GM12878 (cell line): ENCODE data around the gene DPH6. TPM values are rescaled to one million over a fixed set of nuclear protein-coding genes. Genes with fewer than 3 reads are reported as not detected.

Experiments used
- ATAC-seq: fragments of 200-7000 bp; cut with Tn5 transposase; 3 replicates; pipeline ENCODE4 v1.9.1; 2020; ENCODE audit warnings: mild to moderate bottlenecking, moderate library complexity
- BruUV-seq: library from RNA; stranded (reverse); fragments of 400-500 nt; replicated peaks from 2 replicates; lab custom pipeline; 2021; lab: Mats Ljungman, UMichigan
- CTCF ChIA-PET: fragments of 300-600 bp; sonication (Branson Sonifier 250); formaldehyde crosslinking; extraction: SDS; loops from one replicate; lab custom pipeline; 2021; ENCODE audit warnings: inconsistent platforms; lab: Yijun Ruan, JAX
- POLR2A ChIA-PET: fragments of 350-600 bp; formaldehyde crosslinking; extraction: SDS; loops from one replicate; lab custom pipeline; 2021; ENCODE audit warnings: inconsistent platforms; lab: Charles Lee
- RAD21 ChIA-PET: fragments of 300-600 bp; sonication (Branson Sonifier 250); formaldehyde crosslinking; loops from one replicate; lab custom pipeline; 2023; ENCODE audit warnings: antibody characterized with exemption; ENCODE audit not compliant: unreplicated experiment; lab: Charles Lee
- SMC1A ChIA-PET: fragments of 300-600 bp; sonication (Branson Sonifier 250); formaldehyde crosslinking; loops from one replicate; lab custom pipeline; 2023; ENCODE audit not compliant: unreplicated experiment, uncharacterized antibody; lab: Charles Lee
- DNase-seq: peaks from one replicate; pipeline ENCODE4 v3.0.0-alpha.2; 2011; ENCODE audit warnings: low read depth, low spot score
- FAIRE-seq: peaks from 3 replicates; lab custom pipeline; 2011; peaks lifted over from hg19 to GRCh38; lab: Jason Lieb, UNC
- H2AFZ ChIP-seq: 2 replicates; pipeline ENCODE4 v1.6.0; 2011; ENCODE audit warnings: low read depth, low read length, control low read depth; ENCODE audit not compliant: control insufficient read depth
- H3K27ac ChIP-seq: 2 replicates; pipeline ENCODE4 v1.5.1; 2011; ENCODE audit warnings: control low read depth; ENCODE audit not compliant: control insufficient read depth, insufficient read depth
- H3K27me3 ChIP-seq, 2 experiments: replicated peaks in 1 of 2; 2 replicates each; pipeline versions ENCODE4 v1.6.0 to v1.6.1; 2011; ENCODE audit warnings: low read length in 1 of 2; ENCODE audit not compliant: control insufficient read depth in 2 of 2, insufficient read depth in 2 of 2
- H3K36me3 ChIP-seq, 2 experiments: 2 replicates each; pipeline ENCODE4 v1.5.1; 2011; ENCODE audit warnings: low read length in 1 of 2; ENCODE audit not compliant: control insufficient read depth in 2 of 2, insufficient read depth in 2 of 2
- H3K4me1 ChIP-seq: 2 replicates; pipeline ENCODE4 v1.6.1; 2011; ENCODE audit warnings: mild to moderate bottlenecking, low read length, moderate library complexity, mixed read lengths; ENCODE audit not compliant: control insufficient read depth, insufficient read depth
- H3K4me2 ChIP-seq: 2 replicates; pipeline ENCODE4 v1.6.0; 2011; ENCODE audit warnings: control low read depth; ENCODE audit not compliant: control insufficient read depth, insufficient read depth
- H3K4me3 ChIP-seq: fragments of 200-600 bp; sonication (generic); 2 replicates; pipeline ENCODE4 v1.5.1; 2016
- H3K79me2 ChIP-seq: 2 replicates; pipeline ENCODE4 v1.6.0; 2011; ENCODE audit warnings: low read length; ENCODE audit not compliant: control insufficient read depth, insufficient read depth
- H3K9ac ChIP-seq: 2 replicates; pipeline ENCODE4 v1.8.0; 2011; ENCODE audit warnings: low read length, control low read depth, mixed read lengths; ENCODE audit not compliant: control insufficient read depth, insufficient read depth
- H3K9me3 ChIP-seq: replicated peaks from 3 replicates; pipeline ENCODE4 v1.5.1; 2011; ENCODE audit warnings: mild to moderate bottlenecking, low read length; ENCODE audit not compliant: control insufficient read depth, insufficient read depth
- H4K20me1 ChIP-seq: 2 replicates; pipeline ENCODE4 v1.6.0; 2011; ENCODE audit not compliant: control insufficient read depth, insufficient read depth
- CBX3 ChIP-seq: fragments of 200-600 bp; sonication (generic); IDR thresholded peaks from 2 replicates; pipeline ENCODE4 v1.6.1; 2016; ENCODE audit warnings: low read depth, borderline replicate concordance
- ETV6 ChIP-seq, 2 experiments: fragments of 450-650 bp in 1 of 2; IDR thresholded peaks in 1 of 2; conservative IDR thresholded peaks in 1 of 2; 2 replicates each; pipeline ENCODE4 v1.6.1; 2014; ENCODE audit warnings: antibody characterized with exemption in 1 of 2, borderline replicate concordance in 1 of 2, low read depth in 1 of 2, mild to moderate bottlenecking in 1 of 2, moderate library complexity in 1 of 2
- FOXM1 ChIP-seq: IDR thresholded peaks from 2 replicates; pipeline ENCODE4 v1.6.1; 2012; ENCODE audit warnings: low read depth, mild to moderate bottlenecking, inconsistent platforms, low read length, moderate library complexity
- GATAD2B ChIP-seq: fragments of 450-650 bp; conservative IDR thresholded peaks from 2 replicates; pipeline ENCODE4 v1.6.1; 2017; ENCODE audit warnings: low read depth, mild to moderate bottlenecking, moderate library complexity
- MEF2A ChIP-seq: IDR thresholded peaks from 2 replicates; pipeline ENCODE4 v1.6.1; 2011; ENCODE audit warnings: low read depth, mild to moderate bottlenecking, low read length, moderate library complexity; ENCODE audit not compliant: insufficient read depth
- PML ChIP-seq: IDR thresholded peaks from 2 replicates; pipeline ENCODE4 v1.6.1; 2012; ENCODE audit warnings: low read length, inconsistent platforms
- RAD21 ChIP-seq: IDR thresholded peaks from 2 replicates; pipeline ENCODE4 v1.6.1; 2011; ENCODE audit warnings: mild to moderate bottlenecking, low read depth, low read length, moderate library complexity; ENCODE audit not compliant: insufficient read depth
- SMAD1 ChIP-seq: fragments of 450-650 bp; IDR thresholded peaks from 2 replicates; pipeline ENCODE4 v1.6.1; 2018; ENCODE audit warnings: mild to moderate bottlenecking, low read depth; ENCODE audit not compliant: partially characterized antibody
- ZNF217 ChIP-seq: fragments of 450-650 bp; IDR thresholded peaks from 2 replicates; pipeline ENCODE4 v1.6.1; 2017; ENCODE audit warnings: antibody characterized with exemption, mild to moderate bottlenecking
- WGBS: methylation state at CpG from one replicate; pipeline ENCODE4 v1.1.6; 2016; ENCODE audit warnings: low lambda C conversion rate; ENCODE audit not compliant: insufficient replicate concordance, insufficient coverage; ENCODE audit errors: missing lambda C conversion rate; 5-methylcytosine and 5-hydroxymethylcytosine counted together
- in situ Hi-C: fragments of 300-500 bp; cut with MboI; formaldehyde crosslinking; loops from 9 replicates; pipeline ENCODE4 v1.14.3; 2018; ENCODE audit warnings: mixed read lengths
- intact Hi-C: fragments of 100-400 bp; cut with micrococcal nuclease; formaldehyde crosslinking; loops from one replicate; pipeline ENCODE4 v1.14.2; 2022; ENCODE audit not compliant: unreplicated experiment
- polyA plus RNA-seq, 11 experiments: library from polyadenylated mRNA; depleted of rRNA in 4 of 11; unstranded in 6 of 11; stranded (reverse) in 5 of 11; fragments of >200 nt; fragmentation: Nextera tagmentation in 4 of 11; fragmentation: Illumina TruSeq in 1 of 11; extraction: Ambion mirVana in 4 of 11; extraction: Trizol in 1 of 11; gene quantifications; 1 replicate in 1 of 11; 2 replicates in 10 of 11; pipeline versions ENCODE4 v1.2.1 to v1.2.3, GENCODE V29; 2011 to 2016; ENCODE audit warnings: inconsistent platforms in 2 of 11, missing spikeins in 2 of 11, low read depth in 1 of 11
- total RNA-seq, 4 experiments: library from RNA; depleted of rRNA in 3 of 4; stranded (reverse); fragments of >200 nt in 3 of 4; fragmentation: Illumina TruSeq in 1 of 4; extraction: Trizol in 1 of 4; gene quantifications; 2 replicates each; pipeline versions ENCODE4 v1.2.1 to v1.2.3, GENCODE V29; 2013 to 2021
- TF ChIP-seq, protein P1 (sequence below): fragments of 150-350 bp; IDR thresholded peaks from 2 replicates; pipeline ENCODE4 v1.6.1; 2016; ENCODE audit warnings: low read depth, low read length

Gene DPH6
- total and polyA plus RNA-seq, 10 of the 15 experiments (the other 5 are each of a cell fraction or from before 2014, with no cell fraction given) = 9.0 to 68.5 (median 17.1) TPM

DNA sequence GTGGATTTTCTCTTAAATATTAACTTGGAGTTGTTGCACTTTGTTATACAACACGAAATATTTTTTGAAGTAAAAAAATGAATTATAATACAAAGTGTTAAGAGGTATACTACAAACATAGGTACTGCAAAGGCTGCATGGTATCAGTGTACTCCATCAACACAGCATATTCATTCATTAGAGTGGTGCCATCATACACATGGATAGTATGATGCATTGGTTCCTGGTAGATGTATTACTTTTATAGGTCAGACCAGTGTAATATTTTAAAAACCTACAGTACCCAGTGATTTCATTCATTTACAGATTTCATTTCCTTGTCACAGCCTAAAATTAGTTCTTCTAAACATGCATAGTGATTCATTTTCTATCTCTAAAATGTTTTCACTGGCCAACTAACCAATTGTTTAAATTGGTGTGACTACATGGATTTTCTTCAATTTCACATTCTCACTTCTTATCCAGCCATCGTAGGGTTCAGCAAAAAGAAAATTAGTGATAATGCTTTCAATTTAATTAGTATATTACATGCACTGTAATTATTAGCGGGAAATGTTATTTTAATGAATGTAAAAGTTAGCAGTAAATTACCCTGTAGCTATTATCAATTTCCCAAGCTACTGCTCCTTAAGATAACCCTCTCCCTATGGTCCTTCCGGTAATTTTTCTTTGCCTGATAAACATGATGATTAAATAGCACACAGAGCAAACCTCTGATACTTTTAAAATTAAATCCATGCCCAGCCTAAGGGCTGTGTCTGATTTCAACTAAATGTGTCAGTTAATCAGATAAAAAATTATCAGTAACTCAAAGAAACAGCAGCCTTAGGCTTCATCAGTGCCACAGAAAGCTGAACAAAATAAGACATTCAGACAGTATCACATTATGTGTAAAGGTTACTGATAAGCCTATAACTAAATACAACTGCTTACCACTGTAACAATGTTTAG, 68.4 kb downstream of the DPH6 start:
- no peak overlapping the region for H3K4me3 ChIP-seq
- no peaks in the 10 kb centered on the region for H3K79me2 ChIP-seq
- RAD21 ChIA-PET = interaction anchor here (1.5 kb wide), 1 partner anchor 33 kb away, joined by 4 read pairs; no protein-coding TSS in a partner anchor
- in situ Hi-C loops (no loop called here), intact Hi-C loops (no loop called here)
- no peak overlapping the region for H3K9ac ChIP-seq
- FAIRE-seq (no peak), DNase-seq (no peak), ATAC-seq (no peak)
- H3K9me3 ChIP-seq = no peaks in the 10 kb centered on the region
- WGBS = 78% methylated on average over 4 of the region's 4 CpGs
- no TSS peak for BruUV-seq
- no peak overlapping the region for H2AFZ ChIP-seq
- no peaks in the 10 kb centered on the region for H3K4me1 ChIP-seq
- no peak overlapping the region for H3K4me2 ChIP-seq
- TF ChIP-seq RAD21 (no peak), CBX3 (no peak), ZNF217 (no peak), MEF2A (no peak), ETV6 (conservative IDR thresholded peaks at IDR 0.05 in 1 of 2, IDR thresholded peaks at IDR 0.05 in 1 of 2; ENCODE audit: borderline replicate concordance in 1 of 2, low read depth in 1 of 2) (no peak), PML (no peak), SMAD1 (no peak), FOXM1 (no peak), GATAD2B (no peak)
- TF ChIP-seq, protein P1, sequence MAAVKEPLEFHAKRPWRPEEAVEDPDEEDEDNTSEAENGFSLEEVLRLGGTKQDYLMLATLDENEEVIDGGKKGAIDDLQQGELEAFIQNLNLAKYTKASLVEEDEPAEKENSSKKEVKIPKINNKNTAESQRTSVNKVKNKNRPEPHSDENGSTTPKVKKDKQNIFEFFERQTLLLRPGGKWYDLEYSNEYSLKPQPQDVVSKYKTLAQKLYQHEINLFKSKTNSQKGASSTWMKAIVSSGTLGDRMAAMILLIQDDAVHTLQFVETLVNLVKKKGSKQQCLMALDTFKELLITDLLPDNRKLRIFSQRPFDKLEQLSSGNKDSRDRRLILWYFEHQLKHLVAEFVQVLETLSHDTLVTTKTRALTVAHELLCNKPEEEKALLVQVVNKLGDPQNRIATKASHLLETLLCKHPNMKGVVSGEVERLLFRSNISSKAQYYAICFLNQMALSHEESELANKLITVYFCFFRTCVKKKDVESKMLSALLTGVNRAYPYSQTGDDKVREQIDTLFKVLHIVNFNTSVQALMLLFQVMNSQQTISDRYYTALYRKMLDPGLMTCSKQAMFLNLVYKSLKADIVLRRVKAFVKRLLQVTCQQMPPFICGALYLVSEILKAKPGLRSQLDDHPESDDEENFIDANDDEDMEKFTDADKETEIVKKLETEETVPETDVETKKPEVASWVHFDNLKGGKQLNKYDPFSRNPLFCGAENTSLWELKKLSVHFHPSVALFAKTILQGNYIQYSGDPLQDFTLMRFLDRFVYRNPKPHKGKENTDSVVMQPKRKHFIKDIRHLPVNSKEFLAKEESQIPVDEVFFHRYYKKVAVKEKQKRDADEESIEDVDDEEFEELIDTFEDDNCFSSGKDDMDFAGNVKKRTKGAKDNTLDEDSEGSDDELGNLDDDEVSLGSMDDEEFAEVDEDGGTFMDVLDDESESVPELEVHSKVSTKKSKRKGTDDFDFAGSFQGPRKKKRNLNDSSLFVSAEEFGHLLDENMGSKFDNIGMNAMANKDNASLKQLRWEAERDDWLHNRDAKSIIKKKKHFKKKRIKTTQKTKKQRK = no peak
- no peaks in the 10 kb centered on the region for H4K20me1 ChIP-seq
- H3K27ac ChIP-seq = no peak overlapping the region
- no peaks in the 10 kb centered on the region for H3K36me3 ChIP-seq
- no peaks in the 10 kb centered on the region for H3K27me3 ChIP-seq
- CTCF ChIA-PET = interaction anchor here (1.5 kb wide), 1 partner anchor 15 kb away, joined by 3 read pairs; no protein-coding TSS in a partner anchor
- SMC1A ChIA-PET = no interaction called here
- POLR2A ChIA-PET = no interaction called here
